ENCODE data around the gene DISC1. TPM values are rescaled to one million over a fixed set of nuclear protein-coding genes. Genes with fewer than 3 reads are reported as not detected.

DISC1 gene
- total RNA-seq, 1 experiment from 2014 or later = 0.36 TPM

DNA sequence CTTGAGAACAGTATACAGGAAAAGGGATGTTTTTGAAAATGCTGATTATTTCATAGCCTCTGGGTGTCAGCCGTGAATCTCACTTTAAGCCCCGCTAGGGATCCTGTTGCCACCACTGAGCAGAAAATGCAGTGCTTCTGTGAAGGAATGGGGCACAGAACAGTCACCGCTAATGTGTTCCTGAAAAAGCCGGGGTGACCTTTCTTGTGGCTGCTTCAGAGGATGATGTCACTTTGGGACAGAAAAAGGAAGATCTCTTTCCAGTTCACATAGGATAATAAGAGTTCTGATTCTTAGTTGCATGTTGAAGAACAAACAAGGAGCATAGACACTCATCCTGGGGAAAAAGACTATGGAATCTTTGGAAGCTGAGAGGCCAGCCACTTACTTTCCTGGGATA, 349.6 kb downstream of the DISC1 start:
- ATAC-seq (no peak), DNase-seq (ENCODE audit: low read depth, low spot score) (no peak)
- CTCF ChIA-PET = no interaction called here
- intact Hi-C loops (cut with micrococcal nuclease; ENCODE audit: unreplicated experiment) (no loop called here), in situ Hi-C loops (cut with HindIII; ENCODE audit: low pct_unique_long_range_greater_than_20kb, low sequenced_read_pairs) (no loop called here)
- BruUV-seq (replicated peaks) = no TSS peak
- H3K9me3 ChIP-seq (ENCODE audit: control insufficient read depth, insufficient read depth, low read depth, low read length) = no peaks in the 10 kb centered on the region
- no peak overlapping the region for H3K27ac ChIP-seq (ENCODE audit: low read length)
- no peaks in the 10 kb centered on the region for H3K27me3 ChIP-seq (ENCODE audit: control insufficient read depth, insufficient read depth, low read length)
- H3K4me1 ChIP-seq (ENCODE audit: control insufficient read depth, insufficient read depth, low read length) = no peaks in the 10 kb centered on the region
- H3K36me3 ChIP-seq (ENCODE audit: control insufficient read depth, insufficient read depth, low read length) = no peaks in the 10 kb centered on the region
- no peak overlapping the region for H3K4me3 ChIP-seq (ENCODE audit: low read depth in 2 of 2, low read length in 2 of 2)
- TF ChIP-seq, protein P1, sequence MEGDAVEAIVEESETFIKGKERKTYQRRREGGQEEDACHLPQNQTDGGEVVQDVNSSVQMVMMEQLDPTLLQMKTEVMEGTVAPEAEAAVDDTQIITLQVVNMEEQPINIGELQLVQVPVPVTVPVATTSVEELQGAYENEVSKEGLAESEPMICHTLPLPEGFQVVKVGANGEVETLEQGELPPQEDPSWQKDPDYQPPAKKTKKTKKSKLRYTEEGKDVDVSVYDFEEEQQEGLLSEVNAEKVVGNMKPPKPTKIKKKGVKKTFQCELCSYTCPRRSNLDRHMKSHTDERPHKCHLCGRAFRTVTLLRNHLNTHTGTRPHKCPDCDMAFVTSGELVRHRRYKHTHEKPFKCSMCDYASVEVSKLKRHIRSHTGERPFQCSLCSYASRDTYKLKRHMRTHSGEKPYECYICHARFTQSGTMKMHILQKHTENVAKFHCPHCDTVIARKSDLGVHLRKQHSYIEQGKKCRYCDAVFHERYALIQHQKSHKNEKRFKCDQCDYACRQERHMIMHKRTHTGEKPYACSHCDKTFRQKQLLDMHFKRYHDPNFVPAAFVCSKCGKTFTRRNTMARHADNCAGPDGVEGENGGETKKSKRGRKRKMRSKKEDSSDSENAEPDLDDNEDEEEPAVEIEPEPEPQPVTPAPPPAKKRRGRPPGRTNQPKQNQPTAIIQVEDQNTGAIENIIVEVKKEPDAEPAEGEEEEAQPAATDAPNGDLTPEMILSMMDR (IDR thresholded peaks at IDR 0.05) = no peak
- no peak for TF ChIP-seq SIN3A (IDR thresholded peaks at IDR 0.05; ENCODE audit: borderline replicate concordance, insufficient read depth, low read depth, low read length)
- TF ChIP-seq, protein P2, sequence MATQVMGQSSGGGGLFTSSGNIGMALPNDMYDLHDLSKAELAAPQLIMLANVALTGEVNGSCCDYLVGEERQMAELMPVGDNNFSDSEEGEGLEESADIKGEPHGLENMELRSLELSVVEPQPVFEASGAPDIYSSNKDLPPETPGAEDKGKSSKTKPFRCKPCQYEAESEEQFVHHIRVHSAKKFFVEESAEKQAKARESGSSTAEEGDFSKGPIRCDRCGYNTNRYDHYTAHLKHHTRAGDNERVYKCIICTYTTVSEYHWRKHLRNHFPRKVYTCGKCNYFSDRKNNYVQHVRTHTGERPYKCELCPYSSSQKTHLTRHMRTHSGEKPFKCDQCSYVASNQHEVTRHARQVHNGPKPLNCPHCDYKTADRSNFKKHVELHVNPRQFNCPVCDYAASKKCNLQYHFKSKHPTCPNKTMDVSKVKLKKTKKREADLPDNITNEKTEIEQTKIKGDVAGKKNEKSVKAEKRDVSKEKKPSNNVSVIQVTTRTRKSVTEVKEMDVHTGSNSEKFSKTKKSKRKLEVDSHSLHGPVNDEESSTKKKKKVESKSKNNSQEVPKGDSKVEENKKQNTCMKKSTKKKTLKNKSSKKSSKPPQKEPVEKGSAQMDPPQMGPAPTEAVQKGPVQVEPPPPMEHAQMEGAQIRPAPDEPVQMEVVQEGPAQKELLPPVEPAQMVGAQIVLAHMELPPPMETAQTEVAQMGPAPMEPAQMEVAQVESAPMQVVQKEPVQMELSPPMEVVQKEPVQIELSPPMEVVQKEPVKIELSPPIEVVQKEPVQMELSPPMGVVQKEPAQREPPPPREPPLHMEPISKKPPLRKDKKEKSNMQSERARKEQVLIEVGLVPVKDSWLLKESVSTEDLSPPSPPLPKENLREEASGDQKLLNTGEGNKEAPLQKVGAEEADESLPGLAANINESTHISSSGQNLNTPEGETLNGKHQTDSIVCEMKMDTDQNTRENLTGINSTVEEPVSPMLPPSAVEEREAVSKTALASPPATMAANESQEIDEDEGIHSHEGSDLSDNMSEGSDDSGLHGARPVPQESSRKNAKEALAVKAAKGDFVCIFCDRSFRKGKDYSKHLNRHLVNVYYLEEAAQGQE (IDR thresholded peaks at IDR 0.05; ENCODE audit: insufficient read depth in 1 of 2, low read depth in 2 of 2, low read length in 1 of 2) = no peak
- no peak for TF ChIP-seq POLR2AphosphoS5 (IDR thresholded peaks at IDR 0.05; ENCODE audit: low read depth, low read length)
- TF ChIP-seq TCF7L2 (IDR thresholded peaks at IDR 0.05; ENCODE audit: low read depth, low read length) = no peak
- POLR2A ChIA-PET = no interaction called here

DNA sequence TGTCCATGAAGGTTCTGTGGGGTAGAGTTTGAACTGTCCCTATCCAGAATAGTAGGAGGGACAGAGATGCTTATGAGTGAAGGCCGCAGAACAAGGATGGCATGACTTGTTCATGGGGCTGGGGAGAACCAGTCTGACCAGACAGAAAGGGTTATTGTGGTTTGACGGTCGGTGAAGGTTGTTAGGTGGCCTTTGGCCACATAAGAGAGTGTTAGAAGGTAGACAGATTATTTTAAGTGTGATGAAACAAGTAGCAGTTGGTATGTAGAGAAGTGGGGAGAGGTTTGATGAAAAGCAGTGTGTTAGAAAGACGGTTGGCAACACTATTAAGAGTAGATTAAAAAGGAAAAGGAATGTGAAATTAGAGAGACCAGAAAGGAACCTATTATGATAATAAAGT, 355.1 kb downstream of the DISC1 start:
- ATAC-seq (no peak), DNase-seq (ENCODE audit: low read depth, low spot score) (no peak)
- Histone ChIP-seq H3K27me3 (ENCODE audit: control insufficient read depth, insufficient read depth, low read length) (no peaks in the 10 kb centered on the region), H3K9me3 (ENCODE audit: control insufficient read depth, insufficient read depth, low read depth, low read length) (no peaks in the 10 kb centered on the region), H3K36me3 (ENCODE audit: control insufficient read depth, insufficient read depth, low read length) (no peaks in the 10 kb centered on the region), H3K4me1 (ENCODE audit: control insufficient read depth, insufficient read depth, low read length) (no peaks in the 10 kb centered on the region), H3K27ac (ENCODE audit: low read length) (no peak overlapping the region), H3K4me3 (ENCODE audit: low read depth in 2 of 2, low read length in 2 of 2) (no peak overlapping the region)
- in situ Hi-C loops (cut with HindIII; ENCODE audit: low pct_unique_long_range_greater_than_20kb, low sequenced_read_pairs) = no loop called here
- BruUV-seq (replicated peaks) = no TSS peak
- ChIA-PET POLR2A (no interaction called here), CTCF (no interaction called here)
- TF ChIP-seq, protein P1 (IDR thresholded peaks at IDR 0.05) = no peak
- TF ChIP-seq, protein P2 (IDR thresholded peaks at IDR 0.05; ENCODE audit: insufficient read depth in 1 of 2, low read depth in 2 of 2, low read length in 1 of 2) = no peak
- TF ChIP-seq TCF7L2 (IDR thresholded peaks at IDR 0.05; ENCODE audit: low read depth, low read length) = no peak
- TF ChIP-seq SIN3A (IDR thresholded peaks at IDR 0.05; ENCODE audit: borderline replicate concordance, insufficient read depth, low read depth, low read length) = no peak
- TF ChIP-seq POLR2AphosphoS5 (IDR thresholded peaks at IDR 0.05; ENCODE audit: low read depth, low read length) = no peak
- intact Hi-C loops (cut with micrococcal nuclease; ENCODE audit: unreplicated experiment) = no loop called here
